MM.1S (cell line): ENCODE results near the gene PRSS56.

Experiments used
- DNase-seq: peaks from one replicate; pipeline ENCODE4 v3.0.0-alpha.2; 2015
- H2AFZ ChIP-seq: fragments of 300-600 bp; sonication (generic); 2 replicates; pipeline ENCODE4 v1.6.0; 2016; ENCODE audit warnings: antibody characterized with exemption, low read length
- H3F3A ChIP-seq: fragments of 300-600 bp; sonication (generic); 2 replicates; pipeline ENCODE4 v1.6.1; 2016; ENCODE audit warnings: mild to moderate bottlenecking, antibody characterized with exemption, low read length, moderate library complexity, mixed read lengths; ENCODE audit not compliant: insufficient read depth
- H3K27ac ChIP-seq: fragments of 300-600 bp; sonication (generic); 2 replicates; pipeline ENCODE4 v1.5.1; 2016; ENCODE audit warnings: mild to moderate bottlenecking, low read length
- H3K27me3 ChIP-seq: fragments of 300-600 bp; sonication (generic); replicated peaks from 2 replicates; pipeline ENCODE4 v1.6.0; 2016; ENCODE audit warnings: low read length; ENCODE audit not compliant: insufficient read depth
- H3K36me3 ChIP-seq: fragments of 300-600 bp; sonication (generic); replicated peaks from 2 replicates; pipeline ENCODE4 v1.6.1; 2016; ENCODE audit warnings: mild to moderate bottlenecking, low read length, mixed read lengths; ENCODE audit not compliant: insufficient read depth
- H3K4me1 ChIP-seq: fragments of 300-600 bp; sonication (generic); 2 replicates; pipeline ENCODE4 v1.6.1; 2016; ENCODE audit warnings: low read length, mixed read lengths
- H3K4me2 ChIP-seq: fragments of 300-600 bp; sonication (generic); 2 replicates; pipeline ENCODE4 v1.6.0; 2016; ENCODE audit warnings: low read depth, low read length
- H3K4me3 ChIP-seq: fragments of 300-600 bp; sonication (generic); 2 replicates; pipeline ENCODE4 v1.5.1; 2016; ENCODE audit warnings: low read length, mixed read lengths
- H3K79me2 ChIP-seq: fragments of 300-600 bp; sonication (generic); 2 replicates; pipeline ENCODE4 v1.6.1; 2016; ENCODE audit warnings: mixed run types, low read length, mixed read lengths
- H3K9ac ChIP-seq: fragments of 300-600 bp; sonication (generic); 2 replicates; pipeline ENCODE4 v1.6.1; 2016; ENCODE audit warnings: low read length, mixed read lengths
- H3K9me2 ChIP-seq: fragments of 300-600 bp; sonication (generic); replicated peaks from 2 replicates; pipeline ENCODE4 v1.6.1; 2016; ENCODE audit warnings: mild to moderate bottlenecking, low read length, mixed read lengths; ENCODE audit not compliant: insufficient read depth
- H3K9me3 ChIP-seq: fragments of 300-600 bp; sonication (generic); replicated peaks from 2 replicates; pipeline ENCODE4 v1.6.1; 2016; ENCODE audit warnings: mild to moderate bottlenecking, low read length, mixed read lengths; ENCODE audit not compliant: insufficient read depth
- H4K20me1 ChIP-seq: fragments of 300-600 bp; sonication (generic); 2 replicates; pipeline ENCODE4 v1.6.1; 2016; ENCODE audit warnings: mild to moderate bottlenecking, low read length, moderate library complexity, mixed read lengths; ENCODE audit not compliant: insufficient read depth
- EZH2 ChIP-seq: fragments of 300-600 bp; sonication (generic); optimal IDR thresholded peaks from 2 replicates; pipeline ENCODE3; 2017; ENCODE audit warnings: low read depth, mild to moderate bottlenecking, antibody characterized with exemption, low read length, mixed read lengths
- EZH2phosphoT487 ChIP-seq: fragments of 300-600 bp; sonication (generic); IDR thresholded peaks from 2 replicates; pipeline ENCODE4 v1.6.1; 2018; ENCODE audit warnings: antibody characterized with exemption, low read length
- TF ChIP-seq, protein P1 (sequence below): fragments of 300-600 bp; sonication (generic); IDR thresholded peaks from 2 replicates; pipeline ENCODE4 v1.5.1; 2016; ENCODE audit warnings: antibody characterized with exemption, low read length, mixed read lengths

Gene PRSS56

DNA sequence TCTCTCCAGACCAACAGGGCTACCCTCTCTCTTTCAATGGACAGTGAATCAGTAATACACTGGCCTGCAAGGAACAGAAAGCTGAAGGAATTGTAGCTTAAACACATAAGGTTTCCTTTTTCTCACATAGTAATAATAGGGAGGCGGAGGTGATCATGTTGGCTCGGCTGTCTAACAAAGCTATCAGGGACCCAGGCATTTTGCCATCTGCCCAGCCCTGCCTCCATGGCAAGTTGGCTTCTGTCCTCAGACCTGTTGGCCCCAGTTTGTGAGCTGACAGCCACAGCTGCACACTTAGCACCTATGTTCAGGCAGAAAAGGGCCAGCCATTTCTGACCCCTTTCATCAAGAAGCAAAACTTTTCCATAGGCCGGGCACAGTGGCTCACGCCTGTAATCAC is 17.3 kb downstream of the PRSS56 start:
- Histone ChIP-seq H3K4me3 (no peak overlapping the region), H3F3A (no peaks in the 10 kb centered on the region), H3K27ac (no peak overlapping the region), H3K27me3 (peaks cover 5% of the 10 kb centered on the region; the same call in 1 of the 2 replicates), H2AFZ (no peak overlapping the region), H3K36me3 (no peaks in the 10 kb centered on the region), H3K9me2 (no peaks in the 10 kb centered on the region), H3K4me2 (no peak overlapping the region), H3K9ac (no peak overlapping the region), H4K20me1 (no peaks in the 10 kb centered on the region), H3K4me1 (no peaks in the 10 kb centered on the region), H3K9me3 (no peaks in the 10 kb centered on the region), H3K79me2 (no peaks in the 10 kb centered on the region)
- no peak for DNase-seq
- TF ChIP-seq EZH2phosphoT487 (no peak), EZH2 (no peak)
- TF ChIP-seq, protein P1, sequence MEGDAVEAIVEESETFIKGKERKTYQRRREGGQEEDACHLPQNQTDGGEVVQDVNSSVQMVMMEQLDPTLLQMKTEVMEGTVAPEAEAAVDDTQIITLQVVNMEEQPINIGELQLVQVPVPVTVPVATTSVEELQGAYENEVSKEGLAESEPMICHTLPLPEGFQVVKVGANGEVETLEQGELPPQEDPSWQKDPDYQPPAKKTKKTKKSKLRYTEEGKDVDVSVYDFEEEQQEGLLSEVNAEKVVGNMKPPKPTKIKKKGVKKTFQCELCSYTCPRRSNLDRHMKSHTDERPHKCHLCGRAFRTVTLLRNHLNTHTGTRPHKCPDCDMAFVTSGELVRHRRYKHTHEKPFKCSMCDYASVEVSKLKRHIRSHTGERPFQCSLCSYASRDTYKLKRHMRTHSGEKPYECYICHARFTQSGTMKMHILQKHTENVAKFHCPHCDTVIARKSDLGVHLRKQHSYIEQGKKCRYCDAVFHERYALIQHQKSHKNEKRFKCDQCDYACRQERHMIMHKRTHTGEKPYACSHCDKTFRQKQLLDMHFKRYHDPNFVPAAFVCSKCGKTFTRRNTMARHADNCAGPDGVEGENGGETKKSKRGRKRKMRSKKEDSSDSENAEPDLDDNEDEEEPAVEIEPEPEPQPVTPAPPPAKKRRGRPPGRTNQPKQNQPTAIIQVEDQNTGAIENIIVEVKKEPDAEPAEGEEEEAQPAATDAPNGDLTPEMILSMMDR, result no peak

DNA sequence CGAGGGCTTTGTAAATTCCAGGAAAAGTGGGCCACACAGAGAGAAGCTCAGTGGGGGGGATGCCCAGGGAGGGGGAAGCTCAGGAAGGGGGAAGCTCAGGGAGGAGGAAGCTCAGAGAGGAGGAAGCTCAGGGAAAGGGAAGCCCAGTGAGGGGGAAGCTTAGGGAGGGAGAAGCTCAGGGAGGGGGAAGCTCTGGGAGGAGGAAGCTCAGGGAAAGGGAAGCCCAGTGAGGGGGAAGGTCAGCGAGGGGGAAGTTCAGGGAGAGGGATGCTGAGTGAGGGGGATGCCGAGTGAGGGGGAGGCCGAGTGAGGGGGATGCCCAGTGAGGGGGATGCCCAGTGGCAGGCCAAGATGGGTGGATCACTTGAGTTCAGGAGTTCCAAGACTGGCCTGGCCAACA is 18.5 kb downstream of the PRSS56 start:
- H3K9me3 ChIP-seq, result no peaks in the 10 kb centered on the region
- TF ChIP-seq EZH2, result no peak
- TF ChIP-seq EZH2phosphoT487, result no peak
- TF ChIP-seq, protein P1, result no peak
- H3K36me3 ChIP-seq, result no peaks in the 10 kb centered on the region
- H2AFZ ChIP-seq, result no peak overlapping the region
- no peaks in the 10 kb centered on the region for H3K4me1 ChIP-seq
- no peak overlapping the region for H3K27ac ChIP-seq
- H3K4me2 ChIP-seq, result no peak overlapping the region
- H3F3A ChIP-seq, result no peaks in the 10 kb centered on the region
- DNase-seq, result no peak
- H3K79me2 ChIP-seq, result no peaks in the 10 kb centered on the region
- H3K9me2 ChIP-seq, result no peaks in the 10 kb centered on the region
- H3K9ac ChIP-seq, result no peak overlapping the region
- no peaks in the 10 kb centered on the region for H4K20me1 ChIP-seq
- H3K27me3 ChIP-seq, result peaks cover 5% of the 10 kb centered on the region; the same call in 1 of the 2 replicates
- H3K4me3 ChIP-seq, result no peak overlapping the region

GRCh38 chr2:232539298-232540231 is 19.4 kb downstream of the PRSS56 start, which contains the start of gene CHRNG:
Gene CHRNG (plus strand): TSS chr2:232539692. CDS start chr2:232539748, 56 bp downstream.
- Histone ChIP-seq H2AFZ (no peak within 1 kb of the TSS), H3K9me2 (no peaks in the 10 kb centered on the region), H3K4me3 (no peak within 1 kb of the TSS), H3F3A (no peaks in the 10 kb centered on the region), H3K79me2 (no peaks in the 10 kb centered on the region), H3K4me1 (no peaks in the 10 kb centered on the region), H3K36me3 (no peaks in the 10 kb centered on the region), H3K9me3 (no peaks in the 10 kb centered on the region), H3K4me2 (no peak within 1 kb of the TSS), H4K20me1 (no peaks in the 10 kb centered on the region), H3K27me3 (peaks cover 5% of the 10 kb centered on the region; the same call in 1 of the 2 replicates), H3K27ac (no peak within 1 kb of the TSS), H3K9ac (no peak within 1 kb of the TSS)
- TF ChIP-seq EZH2, result no peak
- DNase-seq, result no peak
